VCaP (cell line): Measurements from ENCODE around the gene GNPNAT1.

Source experiments
- H3K27ac ChIP-seq: fragments of 450-650 bp; 2 replicates; pipeline ENCODE4 v1.5.1; 2017
- TF ChIP-seq, protein P1 (sequence below): fragments of 450-650 bp; conservative IDR thresholded peaks from 2 replicates; pipeline ENCODE4 v1.5.1; 2017; ENCODE audit warnings: mild to moderate bottlenecking, moderate library complexity

GNPNAT1 gene

DNA sequence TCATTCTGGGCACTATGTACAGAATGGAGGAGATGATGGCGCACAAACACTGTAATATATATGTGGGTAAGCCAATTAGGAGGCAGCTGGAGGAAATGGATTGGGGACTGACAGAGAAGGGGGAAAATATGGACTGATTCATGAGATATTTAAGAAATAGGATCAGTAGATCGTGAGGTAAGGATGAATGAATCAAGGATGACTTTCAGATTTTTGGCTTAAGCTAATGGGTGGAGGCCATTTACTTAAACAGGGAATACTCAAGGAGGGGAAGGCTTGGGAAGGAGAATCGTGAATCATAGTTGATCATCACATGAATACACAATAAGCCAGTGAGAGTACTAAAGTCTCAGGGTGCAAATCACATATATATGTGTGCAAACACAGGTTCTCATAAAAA, 11.2 kb upstream of the GNPNAT1 start:
- TF ChIP-seq, protein P1, sequence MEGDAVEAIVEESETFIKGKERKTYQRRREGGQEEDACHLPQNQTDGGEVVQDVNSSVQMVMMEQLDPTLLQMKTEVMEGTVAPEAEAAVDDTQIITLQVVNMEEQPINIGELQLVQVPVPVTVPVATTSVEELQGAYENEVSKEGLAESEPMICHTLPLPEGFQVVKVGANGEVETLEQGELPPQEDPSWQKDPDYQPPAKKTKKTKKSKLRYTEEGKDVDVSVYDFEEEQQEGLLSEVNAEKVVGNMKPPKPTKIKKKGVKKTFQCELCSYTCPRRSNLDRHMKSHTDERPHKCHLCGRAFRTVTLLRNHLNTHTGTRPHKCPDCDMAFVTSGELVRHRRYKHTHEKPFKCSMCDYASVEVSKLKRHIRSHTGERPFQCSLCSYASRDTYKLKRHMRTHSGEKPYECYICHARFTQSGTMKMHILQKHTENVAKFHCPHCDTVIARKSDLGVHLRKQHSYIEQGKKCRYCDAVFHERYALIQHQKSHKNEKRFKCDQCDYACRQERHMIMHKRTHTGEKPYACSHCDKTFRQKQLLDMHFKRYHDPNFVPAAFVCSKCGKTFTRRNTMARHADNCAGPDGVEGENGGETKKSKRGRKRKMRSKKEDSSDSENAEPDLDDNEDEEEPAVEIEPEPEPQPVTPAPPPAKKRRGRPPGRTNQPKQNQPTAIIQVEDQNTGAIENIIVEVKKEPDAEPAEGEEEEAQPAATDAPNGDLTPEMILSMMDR, result no peak
- H3K27ac ChIP-seq, result no peak overlapping the region

GRCh38 chr14:52801014-52801712, 9.8 kb upstream of the GNPNAT1 start:
- no peak overlapping the region for H3K27ac ChIP-seq
- TF ChIP-seq, protein P1, result no peak

GRCh38 chr14:52798826-52799225, 7.4 kb upstream of the GNPNAT1 start:
- no peak overlapping the region for H3K27ac ChIP-seq
- TF ChIP-seq, protein P1, result no peak

DNA sequence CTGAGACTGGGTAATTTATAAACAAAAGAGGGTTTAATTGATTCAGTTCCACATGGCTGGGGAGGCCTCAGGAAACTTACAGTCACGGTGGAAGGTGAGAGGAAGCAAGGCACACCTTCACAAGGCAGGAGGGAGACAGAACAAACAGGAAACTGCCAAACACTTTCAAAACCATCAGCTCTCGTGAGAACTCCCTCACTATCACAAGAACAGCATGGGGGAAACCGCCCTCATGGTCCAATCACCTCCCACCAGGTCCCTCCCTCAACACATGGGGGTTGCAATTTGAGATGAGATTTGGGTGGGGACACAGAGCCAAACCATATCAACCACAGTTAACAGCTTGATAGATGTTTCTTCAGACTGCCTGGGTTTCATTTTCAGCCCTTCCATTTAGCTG, 6.2 kb upstream of the GNPNAT1 start:
- H3K27ac ChIP-seq, result no peak overlapping the region

DNA sequence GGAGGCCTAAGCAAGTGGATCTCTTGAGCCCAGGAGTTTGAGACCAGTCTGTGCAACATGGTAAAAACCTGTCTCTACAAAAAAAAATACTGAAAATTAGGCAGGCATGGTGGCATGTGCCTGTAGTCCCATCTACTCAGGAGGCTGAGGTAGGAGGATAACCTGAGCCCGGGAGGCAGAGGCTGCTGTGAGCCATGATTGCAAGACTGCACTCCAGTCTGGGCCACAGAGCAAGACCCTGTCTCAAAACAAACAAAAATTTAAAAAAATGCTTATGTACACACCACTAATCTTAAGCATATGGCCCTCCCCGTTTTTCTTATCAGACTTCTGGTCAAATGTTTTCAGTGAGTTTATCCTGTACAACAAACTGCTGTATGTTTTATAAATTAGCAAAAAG, 1.7 kb upstream of the GNPNAT1 start:
- no peak overlapping the region for H3K27ac ChIP-seq
- TF ChIP-seq, protein P1, result no peak

More for the DNA sequence above, 6.2 kb upstream of the GNPNAT1 start:
- TF ChIP-seq, protein P1, result no peak

DNA sequence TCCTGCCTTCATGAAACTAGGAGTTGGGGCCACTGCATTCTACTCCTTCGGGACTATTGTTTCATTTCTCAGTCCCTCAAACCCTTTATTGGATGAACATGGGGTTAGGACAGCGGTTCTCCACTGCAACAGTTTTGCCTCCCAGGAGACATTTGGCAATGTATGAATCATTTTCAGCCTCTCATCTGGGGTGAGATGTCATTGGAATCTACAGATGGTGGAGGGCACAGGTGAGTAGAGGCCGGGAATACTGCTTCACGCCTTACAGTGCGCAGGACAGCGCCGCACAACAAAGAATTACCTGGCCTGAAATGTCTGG, 649 bp upstream of the GNPNAT1 start:
- peak overlapping the region; percentile 82; the same call in 1 of the 2 replicates for H3K27ac ChIP-seq
- TF ChIP-seq, protein P1, result no peak

DNA sequence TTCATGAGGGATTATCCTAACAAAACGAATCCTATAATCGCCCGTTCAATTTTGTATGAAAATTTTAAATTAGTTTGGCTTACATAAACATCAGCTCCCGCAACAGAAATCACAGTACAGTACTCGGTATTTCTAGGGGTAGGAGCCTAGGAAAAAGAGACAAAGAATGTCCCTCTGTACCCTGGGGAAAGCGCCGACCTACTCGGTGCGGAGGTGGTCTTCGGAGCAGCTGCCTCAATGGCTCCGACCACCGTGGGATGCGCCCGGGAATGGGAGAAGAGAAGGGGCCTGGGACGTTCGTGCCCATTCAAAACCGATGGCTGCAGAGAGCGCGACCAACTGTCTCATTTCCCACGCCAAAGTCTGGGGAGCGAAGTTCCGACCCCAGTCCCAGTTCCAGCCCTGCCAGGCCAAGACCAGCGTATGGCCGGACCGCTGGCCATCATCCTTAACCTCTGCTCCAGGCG, 618 bp downstream of the GNPNAT1 start:
- peak overlapping the region; percentile 82 for H3K27ac ChIP-seq
- TF ChIP-seq, protein P1, result no peak
